PC-9 (cell line): ENCODE data around the gene MECP2.

Experiments
- EZH2 ChIP-seq: fragments of 200-600 bp; sonication (generic); IDR thresholded peaks from 2 replicates; pipeline ENCODE4 v1.8.0; 2017; ENCODE audit warnings: antibody characterized with exemption, low read depth
- TF ChIP-seq, protein P1 (sequence below): fragments of 200-600 bp; sonication (generic); conservative IDR thresholded peaks from 2 replicates; pipeline ENCODE4 v1.6.1; 2017; ENCODE audit warnings: mixed run types, antibody characterized with exemption, mild to moderate bottlenecking, moderate library complexity

DNA sequence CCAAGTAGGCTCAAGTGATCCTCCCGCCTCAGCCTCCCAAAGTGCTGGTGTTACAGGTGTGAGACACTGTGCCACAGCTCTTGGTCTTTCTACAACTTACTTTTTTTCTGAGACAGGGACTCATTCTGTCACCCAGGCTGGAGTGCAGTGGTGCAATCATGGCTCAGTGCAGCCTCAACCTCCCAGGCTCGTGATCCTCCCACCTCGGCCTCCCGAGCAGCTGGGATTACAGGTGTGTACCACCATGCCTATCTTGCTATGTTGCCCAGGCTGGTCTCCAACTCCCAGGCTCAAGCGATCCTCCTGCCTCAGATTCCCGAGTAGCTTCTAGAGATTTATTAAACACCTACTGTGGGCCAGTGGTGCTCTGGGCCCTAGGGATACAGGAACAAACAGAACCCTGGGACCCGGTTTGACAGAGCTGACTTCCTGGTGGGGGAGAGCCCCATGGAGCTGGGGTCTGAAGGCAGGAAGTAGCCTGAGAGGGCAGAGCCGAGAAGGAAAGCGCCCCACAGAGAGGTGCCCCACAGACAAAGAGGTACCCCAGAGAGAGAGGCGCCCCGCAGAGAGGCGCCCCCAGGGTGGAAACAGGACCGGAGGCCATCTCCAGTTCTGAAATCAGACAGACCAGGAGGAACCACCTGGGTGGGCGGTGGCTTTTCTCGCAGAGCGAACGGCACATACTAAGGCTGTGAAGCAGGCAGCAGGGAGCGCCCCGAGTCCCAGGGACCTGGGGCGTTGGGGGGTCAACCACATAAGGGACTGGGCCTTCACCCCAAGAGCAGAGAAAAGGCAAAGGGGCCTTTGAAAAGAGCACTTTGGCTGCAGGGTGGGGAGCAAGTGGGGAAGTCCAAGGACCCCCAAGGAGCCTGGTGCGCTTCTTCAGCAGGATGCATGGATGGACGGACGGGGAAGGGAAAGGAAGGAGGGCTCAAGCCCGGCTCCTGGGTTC is 82.8 kb downstream of the MECP2 start:
- TF ChIP-seq, protein P1, sequence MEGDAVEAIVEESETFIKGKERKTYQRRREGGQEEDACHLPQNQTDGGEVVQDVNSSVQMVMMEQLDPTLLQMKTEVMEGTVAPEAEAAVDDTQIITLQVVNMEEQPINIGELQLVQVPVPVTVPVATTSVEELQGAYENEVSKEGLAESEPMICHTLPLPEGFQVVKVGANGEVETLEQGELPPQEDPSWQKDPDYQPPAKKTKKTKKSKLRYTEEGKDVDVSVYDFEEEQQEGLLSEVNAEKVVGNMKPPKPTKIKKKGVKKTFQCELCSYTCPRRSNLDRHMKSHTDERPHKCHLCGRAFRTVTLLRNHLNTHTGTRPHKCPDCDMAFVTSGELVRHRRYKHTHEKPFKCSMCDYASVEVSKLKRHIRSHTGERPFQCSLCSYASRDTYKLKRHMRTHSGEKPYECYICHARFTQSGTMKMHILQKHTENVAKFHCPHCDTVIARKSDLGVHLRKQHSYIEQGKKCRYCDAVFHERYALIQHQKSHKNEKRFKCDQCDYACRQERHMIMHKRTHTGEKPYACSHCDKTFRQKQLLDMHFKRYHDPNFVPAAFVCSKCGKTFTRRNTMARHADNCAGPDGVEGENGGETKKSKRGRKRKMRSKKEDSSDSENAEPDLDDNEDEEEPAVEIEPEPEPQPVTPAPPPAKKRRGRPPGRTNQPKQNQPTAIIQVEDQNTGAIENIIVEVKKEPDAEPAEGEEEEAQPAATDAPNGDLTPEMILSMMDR = no peak
- TF ChIP-seq EZH2 = no peak
